Peyer's patch (tissue), 4 donors: ENCODE data around the gene AGPAT2.

Experiments used
- CTCF ChIP-seq, 6 experiments: fragments of 450-650 bp in 4 of 6; fragments of 200-600 bp in 2 of 6; sonication (generic) in 1 of 6; IDR thresholded peaks; one replicate each; pipeline ENCODE4 v1.5.1; 2017 to 2019; ENCODE audit warnings: antibody characterized with exemption in 6 of 6, mild to moderate bottlenecking in 3 of 6, moderate library complexity in 1 of 6
- POLR2A ChIP-seq, 2 donors: fragments of 450-650 bp; IDR thresholded peaks; one replicate each; pipeline ENCODE4 v1.5.1; 2017; ENCODE audit warnings: antibody characterized with exemption in 2 of 2, mild to moderate bottlenecking in 2 of 2, moderate library complexity in 2 of 2

DNA sequence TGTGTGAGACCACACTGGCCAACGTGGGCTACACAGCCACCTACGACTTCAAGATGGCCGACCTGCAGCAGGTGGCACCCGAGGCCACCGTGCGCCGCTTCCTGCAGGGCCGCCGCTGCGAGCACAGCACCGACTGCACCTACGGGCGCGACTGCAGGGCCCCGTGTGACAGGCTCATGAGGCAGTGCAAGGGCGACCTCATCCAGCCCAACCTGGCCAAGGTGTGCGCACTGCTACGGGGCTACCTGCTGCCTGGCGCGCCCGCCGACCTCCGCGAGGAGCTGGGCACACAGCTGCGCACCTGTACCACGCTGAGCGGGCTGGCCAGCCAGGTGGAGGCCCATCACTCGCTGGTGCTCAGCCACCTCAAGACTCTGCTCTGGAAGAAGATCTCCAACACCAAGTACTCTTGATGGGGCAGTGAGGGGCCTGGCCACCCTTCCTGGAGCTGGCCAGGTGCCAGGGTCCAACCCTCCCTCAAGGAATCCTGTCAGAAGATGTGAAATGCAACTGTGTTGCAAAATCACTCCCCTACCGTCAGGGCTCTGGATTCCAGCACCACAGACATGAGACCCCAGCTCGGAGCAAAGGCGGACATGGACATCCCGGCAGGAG, 36.2 kb upstream of the AGPAT2 start:
- TF ChIP-seq CTCF (IDR thresholded peaks at IDR 0.05), result no peak
- no peak for TF ChIP-seq POLR2A (IDR thresholded peaks at IDR 0.05)
